PC-9 (cell line): ENCODE data around the gene PSMD3.

Source experiments
- CTCF ChIP-seq: fragments of 200-600 bp; sonication (generic); conservative IDR thresholded peaks from 2 replicates; pipeline ENCODE4 v1.6.1; 2017; ENCODE audit warnings: mixed run types, antibody characterized with exemption, mild to moderate bottlenecking, moderate library complexity
- EZH2 ChIP-seq: fragments of 200-600 bp; sonication (generic); IDR thresholded peaks from 2 replicates; pipeline ENCODE4 v1.8.0; 2017; ENCODE audit warnings: antibody characterized with exemption, low read depth

GRCh38 chr17:40038882-40039513 lies 58.4 kb downstream of the PSMD3 start:
- peak; percentile 54 for TF ChIP-seq CTCF
- TF ChIP-seq EZH2: no peak
